NCI-H2107 (cell line): Measurements from ENCODE around the gene GCGR.
A peak's percentile ranks its signal among the peaks of the same experiment; 100 is the strongest.

Experiments used
- DNase-seq: peaks from one replicate; lab custom pipeline; 2025; lab: John Stamatoyannopoulos, UW

The GCGR gene

GRCh38 chr17:81846743-81847689 lies 43.1 kb downstream of the GCGR start:
- no peak for DNase-seq

- no peak for DNase-seq
Measured at GRCh38 chr17:81849457-81849856, 45.5 kb downstream of the GCGR start.

GRCh38 chr17:81851423-81851822 lies 47.5 kb downstream of the GCGR start:
- no peak for DNase-seq

- DNase-seq = no peak
Measured at GRCh38 chr17:81852237-81852636, 48.3 kb downstream of the GCGR start.

GRCh38 chr17:81854974-81855774 lies 51.2 kb downstream of the GCGR start:
- no peak for DNase-seq

GRCh38 chr17:81858170-81858966 lies 54.4 kb downstream of the GCGR start:
- DNase-seq = no peak

- no peak for DNase-seq
Measured at GRCh38 chr17:81858967-81859905, 55.3 kb downstream of the GCGR start.

GRCh38 chr17:81859906-81860755 lies 56.2 kb downstream of the GCGR start, which contains the start of gene P4HB:
P4HB (minus strand) TSS chr17:81860535; CDS start chr17:81860471, 64 bp downstream.
- DNase-seq = no peak

GRCh38 chr17:81860756-81861568 lies 57.0 kb downstream of the GCGR start:
- DNase-seq = peak; percentile 100

GRCh38 chr17:81863123-81863675 lies 59.2 kb downstream of the GCGR start:
- no peak for DNase-seq
